22Rv1 (cell line): ENCODE data around the gene RITA1.

Source experiments
- ZFX ChIP-seq: fragments of 450-650 bp; IDR thresholded peaks from 2 replicates; pipeline ENCODE4 v1.6.1; 2017; ENCODE audit warnings: antibody characterized with exemption, borderline replicate concordance
- TF ChIP-seq, protein P1 (sequence below): fragments of 450-650 bp; IDR thresholded peaks from 2 replicates; pipeline ENCODE4 v1.5.1; 2017; ENCODE audit warnings: mild to moderate bottlenecking

- TF ChIP-seq, protein P1, sequence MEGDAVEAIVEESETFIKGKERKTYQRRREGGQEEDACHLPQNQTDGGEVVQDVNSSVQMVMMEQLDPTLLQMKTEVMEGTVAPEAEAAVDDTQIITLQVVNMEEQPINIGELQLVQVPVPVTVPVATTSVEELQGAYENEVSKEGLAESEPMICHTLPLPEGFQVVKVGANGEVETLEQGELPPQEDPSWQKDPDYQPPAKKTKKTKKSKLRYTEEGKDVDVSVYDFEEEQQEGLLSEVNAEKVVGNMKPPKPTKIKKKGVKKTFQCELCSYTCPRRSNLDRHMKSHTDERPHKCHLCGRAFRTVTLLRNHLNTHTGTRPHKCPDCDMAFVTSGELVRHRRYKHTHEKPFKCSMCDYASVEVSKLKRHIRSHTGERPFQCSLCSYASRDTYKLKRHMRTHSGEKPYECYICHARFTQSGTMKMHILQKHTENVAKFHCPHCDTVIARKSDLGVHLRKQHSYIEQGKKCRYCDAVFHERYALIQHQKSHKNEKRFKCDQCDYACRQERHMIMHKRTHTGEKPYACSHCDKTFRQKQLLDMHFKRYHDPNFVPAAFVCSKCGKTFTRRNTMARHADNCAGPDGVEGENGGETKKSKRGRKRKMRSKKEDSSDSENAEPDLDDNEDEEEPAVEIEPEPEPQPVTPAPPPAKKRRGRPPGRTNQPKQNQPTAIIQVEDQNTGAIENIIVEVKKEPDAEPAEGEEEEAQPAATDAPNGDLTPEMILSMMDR = no peak
- no peak for TF ChIP-seq ZFX
Observed at GRCh38 chr12:113232089-113232839, 46.7 kb downstream of the RITA1 start.
